Measurements from ENCODE around the gene MRPS18A. TPM values are rescaled to one million over a fixed set of nuclear protein-coding genes. Genes with fewer than 3 reads are reported as not detected.
A peak's percentile ranks its signal among the peaks of the same experiment; 100 is the strongest.

The MRPS18A gene
- total RNA-seq, 3 donors from 2014 or later, result 36.9 to 65.7 (median 61.9) TPM

- TF ChIP-seq CTCF (IDR thresholded peaks at IDR 0.05), result no peak
- Histone ChIP-seq H3K36me3 (ENCODE audit: low read depth) (no peaks in the 10 kb centered on the region), H3K4me3 (no peak overlapping the region), H3K4me1 (ENCODE audit: low read depth) (peaks cover 58% of the 10 kb centered on the region), H3K9me3 (no peaks in the 10 kb centered on the region)
- intact Hi-C loops (cut with DNase I, micrococcal nuclease), result no loop called here
- no peak for ATAC-seq
- no peak for DNase-seq
Observed at GRCh38 chr6:43680308-43681200, 7.0 kb downstream of the MRPS18A start.

GRCh38 chr6:43679057-43679456 lies 8.5 kb downstream of the MRPS18A start:
- no peak for DNase-seq
- ATAC-seq, result no peak
- intact Hi-C loops (cut with DNase I, micrococcal nuclease), result loop anchor here in 1 of 2 donors (10.0 kb wide), 1 partner anchor 76 kb away; no protein-coding TSS in a partner anchor

GRCh38 chr6:43678341-43678740 lies 9.2 kb downstream of the MRPS18A start:
- Histone ChIP-seq H3K4me3 (no peak overlapping the region), H3K9me3 (no peaks in the 10 kb centered on the region), H3K36me3 (ENCODE audit: low read depth) (no peaks in the 10 kb centered on the region), H3K4me1 (ENCODE audit: low read depth) (peaks cover 43% of the 10 kb centered on the region)
- no peak for DNase-seq
- TF ChIP-seq CTCF (IDR thresholded peaks at IDR 0.05), result no peak
- ATAC-seq, result no peak
- intact Hi-C loops (cut with DNase I, micrococcal nuclease), result loop anchor here in 1 of 2 donors (10.0 kb wide), 1 partner anchor 76 kb away; no protein-coding TSS in a partner anchor

More at GRCh38 chr6:43679057-43679456, 8.5 kb downstream of the MRPS18A start:
- Histone ChIP-seq H3K36me3 (ENCODE audit: low read depth) (no peaks in the 10 kb centered on the region), H3K9me3 (no peaks in the 10 kb centered on the region), H3K4me3 (no peak overlapping the region), H3K4me1 (ENCODE audit: low read depth) (peaks cover 47% of the 10 kb centered on the region)
- no peak for TF ChIP-seq CTCF (IDR thresholded peaks at IDR 0.05)

GRCh38 chr6:43677759-43678158 lies 9.8 kb downstream of the MRPS18A start:
- peaks cover 42% of the 10 kb centered on the region for H3K4me1 ChIP-seq (ENCODE audit: low read depth)
- no peak overlapping the region for H3K4me3 ChIP-seq
- intact Hi-C loops (cut with DNase I, micrococcal nuclease), result loop anchor here in 1 of 2 donors (10.0 kb wide), 1 partner anchor 77 kb away; no protein-coding TSS in a partner anchor
- no peaks in the 10 kb centered on the region for H3K9me3 ChIP-seq
- H3K36me3 ChIP-seq (ENCODE audit: low read depth), result no peaks in the 10 kb centered on the region
- DNase-seq, result no peak
- TF ChIP-seq CTCF (IDR thresholded peaks at IDR 0.05), result no peak
- peak; percentile 80 for ATAC-seq

- H3K36me3 ChIP-seq (ENCODE audit: low read depth), result no peaks in the 10 kb centered on the region
- no peak for ATAC-seq
- H3K4me1 ChIP-seq (ENCODE audit: low read depth), result peaks cover 40% of the 10 kb centered on the region
- no peaks in the 10 kb centered on the region for H3K9me3 ChIP-seq
- DNase-seq, result no peak
- intact Hi-C loops (cut with DNase I, micrococcal nuclease), result loop anchor here in 1 of 2 donors (10.0 kb wide), 1 partner anchor 78 kb away; no protein-coding TSS in a partner anchor
- no peak overlapping the region for H3K4me3 ChIP-seq
- no peak for TF ChIP-seq CTCF (IDR thresholded peaks at IDR 0.05)
Observed at GRCh38 chr6:43676962-43677606, 10.5 kb downstream of the MRPS18A start.

Measured in mucosa of descending colon (tissue), 3 donors.